Right hindlimb (tissue), 1 donor: ENCODE results near the gene GCHFR.

Experiments used
- DNase-seq: peaks from one replicate; pipeline ENCODE4 v3.0.0-alpha.2; 2018

GCHFR gene

DNA sequence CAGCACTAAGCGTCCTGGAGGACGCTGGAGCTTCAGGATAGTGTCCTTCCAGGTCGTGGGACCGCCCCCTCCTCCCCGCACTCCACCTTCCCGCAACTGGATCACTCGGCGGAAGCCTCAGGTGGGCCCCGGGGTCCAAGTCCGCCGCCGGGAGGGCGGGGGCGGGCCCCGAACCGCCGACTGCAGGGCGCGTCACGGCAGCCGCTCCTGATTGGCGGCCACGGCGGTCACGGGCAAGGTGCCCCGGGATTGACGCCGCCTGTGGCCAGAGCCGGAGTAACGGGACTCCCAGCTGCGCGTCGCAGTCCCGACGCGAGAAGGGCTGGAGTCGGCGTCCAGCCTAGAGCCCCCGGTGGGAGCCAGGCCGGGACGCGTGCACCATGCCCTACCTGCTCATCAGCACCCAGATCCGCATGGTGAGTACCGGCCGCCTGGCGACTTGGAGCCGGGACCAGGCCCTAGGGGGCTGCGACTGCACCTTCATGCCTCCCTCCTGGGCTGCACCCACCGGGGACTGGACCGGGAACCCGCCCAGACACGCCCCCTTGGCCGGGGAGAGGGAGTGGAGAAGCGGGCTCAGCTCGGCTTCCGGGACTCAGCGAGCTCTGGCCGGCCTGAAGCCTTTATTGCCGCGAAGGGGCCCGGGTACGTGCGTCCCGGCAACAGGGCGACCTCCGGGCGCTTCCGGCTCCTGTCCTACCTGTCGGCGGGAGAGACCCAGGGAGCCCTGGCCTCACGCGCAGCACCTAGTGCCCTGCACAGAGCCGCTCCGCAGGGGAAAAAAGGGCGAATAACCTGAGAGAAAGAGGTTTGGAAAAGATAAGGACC lies at the start of gene GCHFR:
Gene GCHFR, plus strand, starts transcription at position 268 of the 828 bp plus-strand sequence. Its CDS starts 113 bp downstream, at position 381.
- DNase-seq = peak; percentile 86

DNA sequence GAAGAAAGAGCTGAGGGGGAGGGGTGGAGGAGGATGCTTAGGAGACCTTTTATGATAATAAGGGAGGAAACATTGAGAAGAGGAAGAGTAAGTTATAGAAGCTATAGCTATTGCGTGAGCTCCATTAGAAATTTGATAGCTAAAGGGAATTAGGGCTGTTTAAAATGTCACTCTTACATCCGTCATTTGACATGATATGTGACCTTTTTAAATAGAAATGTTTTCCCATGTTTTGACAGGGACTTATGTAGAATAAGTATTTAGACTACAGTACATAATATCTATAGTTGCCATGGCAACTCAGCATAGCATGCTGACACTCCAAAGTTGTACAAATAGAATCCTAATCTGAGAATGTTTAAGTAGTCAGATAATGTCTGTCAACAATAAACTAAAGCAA lies 49.7 kb upstream of the GCHFR start:
- DNase-seq = no peak

DNA sequence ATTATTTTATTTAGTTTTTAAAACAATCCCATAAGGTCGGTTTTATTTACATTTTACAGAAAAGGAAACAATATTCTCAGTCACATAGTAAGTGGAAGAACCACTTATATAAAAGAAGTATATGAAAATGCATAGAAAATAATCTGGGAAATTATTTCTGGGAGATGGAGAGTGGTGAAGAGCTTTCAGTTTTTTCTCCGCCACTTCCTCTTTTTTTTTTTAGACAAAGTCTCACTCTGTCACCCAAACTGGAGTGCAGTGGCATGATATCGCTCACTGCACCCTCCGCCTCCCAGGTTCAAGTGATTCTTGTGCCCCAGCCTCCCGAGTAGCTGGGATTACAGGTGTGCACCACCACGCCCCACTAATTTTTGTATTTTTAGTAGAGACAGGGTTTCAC lies 47.7 kb upstream of the GCHFR start:
- no peak for DNase-seq

DNA sequence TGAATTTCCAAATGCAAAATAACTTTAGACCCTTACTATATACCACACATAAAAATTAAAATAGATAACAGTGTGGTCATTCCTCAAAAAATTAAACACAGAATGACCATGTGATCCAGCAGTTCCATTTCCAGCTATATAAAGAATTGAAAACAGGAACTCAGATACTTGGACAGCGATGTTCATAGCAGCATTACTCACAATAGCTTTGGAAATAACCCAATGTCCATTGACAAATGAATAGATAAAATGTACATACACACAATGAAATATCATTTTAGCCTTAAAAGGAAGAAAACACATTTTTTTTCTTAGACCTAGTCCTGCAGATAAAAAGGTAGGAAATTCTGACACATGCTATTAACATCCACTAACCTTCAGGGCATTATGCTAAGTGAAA lies 42.2 kb upstream of the GCHFR start:
- no peak for DNase-seq

DNA sequence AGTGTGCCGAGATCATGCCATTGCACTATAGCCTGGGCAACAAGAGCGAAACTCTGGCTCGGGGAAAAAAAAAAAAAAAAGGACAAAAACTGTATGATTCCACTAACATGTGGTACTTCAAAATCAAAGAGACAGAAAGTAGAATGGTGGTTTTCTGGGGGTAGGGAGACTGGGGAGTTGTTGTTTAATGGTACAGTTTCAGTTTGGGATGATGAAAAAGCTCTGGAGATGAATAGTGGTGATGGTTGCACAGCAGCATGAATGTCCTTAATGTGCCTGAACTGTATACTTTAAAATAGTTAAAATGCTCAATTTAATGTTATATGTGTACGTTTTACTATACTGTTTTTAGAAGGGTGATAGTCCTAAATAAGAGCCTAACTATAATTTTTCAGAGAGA lies 41.5 kb upstream of the GCHFR start:
- no peak for DNase-seq

DNA sequence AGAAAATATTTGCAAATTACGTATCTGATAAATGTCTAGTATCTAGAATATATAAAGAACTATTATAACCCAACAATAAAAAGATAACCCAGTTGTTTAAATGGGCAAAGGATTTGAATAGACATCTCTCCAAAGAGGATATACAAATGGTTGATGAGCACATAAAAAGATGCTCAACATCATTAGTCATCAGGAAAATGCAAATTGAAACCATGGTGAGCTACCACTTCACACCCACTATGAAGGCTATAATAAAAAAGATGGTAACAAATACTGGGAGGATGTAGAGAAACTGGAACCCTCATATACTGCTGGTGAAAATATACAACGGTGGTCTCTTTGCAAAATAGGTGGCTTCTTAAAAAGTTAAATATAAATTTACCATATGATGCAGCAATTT lies 40.9 kb upstream of the GCHFR start:
- no peak for DNase-seq

DNA sequence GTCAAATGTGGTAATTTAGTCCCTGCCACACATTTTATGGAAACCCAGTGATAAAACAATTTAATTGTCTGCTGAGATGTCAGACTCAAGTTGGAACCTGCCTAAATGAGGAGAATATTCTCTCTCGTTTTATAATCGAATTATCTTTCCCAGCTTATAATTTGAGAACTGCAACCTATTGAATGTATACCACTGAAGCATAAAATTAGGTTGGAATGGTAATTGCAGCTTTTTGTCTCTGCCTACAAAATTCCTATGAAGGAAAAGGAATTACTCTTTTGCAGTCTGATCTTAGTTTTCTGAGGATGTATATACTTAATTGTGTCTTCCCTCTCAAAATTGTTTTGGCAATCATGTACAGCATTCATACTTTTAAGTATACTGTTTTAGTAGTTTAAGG lies 39.9 kb upstream of the GCHFR start:
- DNase-seq = no peak

DNA sequence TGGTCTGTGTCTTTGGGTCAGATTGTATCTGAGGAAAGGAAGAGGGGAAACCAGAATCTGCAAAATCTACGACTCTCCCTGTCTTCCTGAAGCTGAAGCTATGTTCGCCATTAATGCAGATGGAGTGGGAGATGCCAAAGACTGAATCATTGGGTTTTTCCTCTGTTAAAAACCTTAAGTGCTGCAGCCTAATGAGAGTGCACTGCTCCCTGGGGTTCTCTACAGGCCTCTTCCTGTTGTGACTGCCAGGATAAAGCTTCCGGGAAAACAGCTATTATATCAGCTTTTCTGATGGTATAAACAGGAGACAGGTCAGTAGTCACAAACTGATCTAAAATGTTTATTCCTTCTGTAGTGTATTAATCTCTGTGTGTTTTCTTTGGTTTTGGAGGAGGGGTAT lies 32.8 kb upstream of the GCHFR start:
- peak; percentile 45 for DNase-seq

DNA sequence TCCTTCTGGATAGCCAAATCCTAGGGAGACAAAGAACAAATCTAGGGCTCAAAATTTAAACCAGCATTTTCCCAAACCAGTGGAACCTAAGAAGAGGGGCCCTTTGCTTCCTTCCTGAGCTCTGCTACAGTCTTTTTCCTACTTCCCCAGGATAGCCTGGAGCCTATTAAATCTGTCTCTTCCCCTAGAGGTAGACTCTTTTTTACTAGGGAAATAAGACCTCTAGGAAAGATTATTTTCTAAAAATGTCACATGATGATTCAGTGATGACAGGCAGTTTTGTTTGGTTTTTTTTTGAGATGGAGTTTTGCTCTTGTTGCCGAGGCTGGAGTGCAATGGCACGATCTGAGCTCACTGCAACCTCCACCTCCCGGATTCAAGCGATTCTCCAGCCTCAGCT lies 27.3 kb upstream of the GCHFR start:
- no peak for DNase-seq

DNA sequence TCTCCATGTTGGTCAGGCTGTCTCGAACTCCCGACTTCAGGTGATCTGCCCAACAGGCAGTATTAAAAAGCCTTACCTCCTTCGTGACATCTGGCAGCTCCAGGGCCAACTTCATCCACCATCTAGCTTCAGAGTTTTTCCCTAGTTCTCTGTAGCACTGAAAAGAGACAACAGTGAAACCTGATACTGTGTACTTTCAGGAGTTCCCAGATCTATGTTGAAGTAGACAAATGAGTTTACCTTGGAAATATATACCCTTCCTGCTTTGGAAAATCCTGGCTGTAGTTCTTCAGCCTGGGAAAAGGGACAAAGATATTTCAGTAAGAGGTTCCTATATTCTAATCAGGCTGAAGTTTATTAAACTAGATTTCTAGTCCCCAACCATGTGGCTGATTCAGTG lies 26.8 kb upstream of the GCHFR start:
- DNase-seq = no peak

DNA sequence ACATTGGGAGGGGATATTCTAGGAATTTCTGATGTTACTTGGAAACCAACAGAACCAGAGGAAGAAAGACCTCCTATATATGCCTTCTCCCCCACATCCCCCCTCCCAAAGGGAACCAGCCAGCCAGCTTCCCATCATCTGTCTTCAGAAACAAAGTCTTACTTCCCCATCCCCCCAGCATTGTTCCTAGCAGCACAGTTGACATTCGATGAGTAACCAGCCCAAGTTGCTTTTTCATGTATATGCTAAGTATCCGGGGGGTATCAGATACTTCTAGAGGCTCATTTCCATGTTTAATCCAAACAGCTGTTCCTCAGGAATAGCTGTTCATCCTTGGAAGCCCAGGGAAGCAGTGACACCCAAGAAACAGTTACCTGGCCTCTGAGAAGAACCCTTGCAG lies 24.8 kb upstream of the GCHFR start:
- DNase-seq = no peak

DNA sequence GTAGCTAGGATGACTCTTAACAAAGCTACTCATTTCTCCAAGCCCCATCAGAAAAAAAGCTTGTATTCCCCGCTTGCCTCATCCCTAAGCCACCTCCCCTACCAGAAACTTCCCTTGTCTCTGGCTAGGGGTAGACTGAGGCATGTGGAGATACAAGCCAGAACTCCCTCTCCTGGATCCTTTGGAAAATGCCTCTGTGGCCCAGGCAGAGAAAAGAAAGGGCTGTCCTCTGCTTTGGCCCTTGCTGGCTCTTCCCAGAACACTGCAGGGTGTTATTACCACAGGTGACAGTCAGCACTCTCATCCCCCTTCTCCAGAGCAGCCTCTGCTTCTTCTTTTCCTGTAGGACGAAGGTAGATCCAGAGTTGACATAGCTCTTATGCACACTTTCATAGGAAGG lies 24.0 kb upstream of the GCHFR start:
- DNase-seq = no peak

DNA sequence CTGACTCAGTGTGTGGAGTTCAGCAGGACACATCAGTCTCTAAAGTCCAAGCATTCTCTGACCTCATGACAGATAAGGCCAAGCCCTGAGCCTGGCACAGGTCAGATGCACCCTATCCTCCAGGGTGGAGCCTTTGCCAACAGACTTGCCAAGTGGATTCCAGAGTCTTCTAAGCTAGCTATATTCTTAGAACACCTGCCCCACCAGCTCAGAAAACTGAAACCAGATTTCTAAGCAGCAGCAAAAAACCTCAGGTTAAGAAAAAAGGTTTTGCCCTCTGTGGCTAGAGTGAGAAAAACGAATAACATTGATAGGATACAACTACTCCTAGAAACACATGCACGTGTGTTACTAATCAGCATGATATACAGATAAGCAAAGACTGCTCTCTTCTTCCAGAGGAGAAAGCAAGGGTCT lies 20.4 kb upstream of the GCHFR start:
- DNase-seq = no peak

DNA sequence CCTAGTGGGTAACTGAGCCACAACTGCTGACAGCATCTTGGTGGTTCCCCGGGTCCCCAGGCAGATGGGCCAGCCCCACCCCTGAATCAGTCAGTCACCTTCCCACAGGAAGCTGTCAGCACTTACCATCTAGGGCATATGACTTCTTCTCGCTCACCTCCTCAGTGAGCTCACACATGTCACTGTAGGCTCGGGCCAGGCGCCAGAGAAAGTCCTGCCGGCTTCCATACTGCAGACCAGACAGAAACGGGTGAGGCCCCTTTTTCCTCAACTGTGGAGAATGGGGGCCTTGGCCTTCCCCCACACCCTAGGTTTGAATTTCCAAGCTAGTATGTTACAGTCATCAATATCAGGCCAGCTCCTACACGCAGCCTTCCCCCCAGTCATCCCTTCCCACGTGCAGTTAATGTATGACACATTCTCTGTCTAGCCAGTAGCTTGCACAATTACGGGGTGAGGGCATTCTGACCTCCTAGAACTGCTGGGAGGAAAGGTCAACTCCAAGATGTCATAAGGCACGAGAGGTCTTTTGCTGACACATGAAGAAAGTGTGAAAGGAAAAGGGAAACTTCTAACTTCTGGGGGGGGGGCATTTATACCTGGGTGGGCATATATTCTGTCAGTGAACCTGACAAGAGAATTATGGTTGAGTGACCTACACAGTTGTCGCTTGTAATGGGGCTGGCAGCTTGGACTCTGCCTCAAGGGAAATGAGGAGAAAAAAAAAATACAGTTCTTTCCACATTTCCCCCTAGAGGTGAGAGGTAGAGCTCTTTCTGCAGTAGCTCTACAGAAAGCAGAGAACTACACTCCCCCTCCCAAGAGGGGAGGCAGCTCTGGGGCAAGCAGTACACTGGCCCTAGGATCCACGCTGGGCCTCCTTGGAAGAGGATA lies 19.7 kb upstream of the GCHFR start:
- DNase-seq = no peak

DNA sequence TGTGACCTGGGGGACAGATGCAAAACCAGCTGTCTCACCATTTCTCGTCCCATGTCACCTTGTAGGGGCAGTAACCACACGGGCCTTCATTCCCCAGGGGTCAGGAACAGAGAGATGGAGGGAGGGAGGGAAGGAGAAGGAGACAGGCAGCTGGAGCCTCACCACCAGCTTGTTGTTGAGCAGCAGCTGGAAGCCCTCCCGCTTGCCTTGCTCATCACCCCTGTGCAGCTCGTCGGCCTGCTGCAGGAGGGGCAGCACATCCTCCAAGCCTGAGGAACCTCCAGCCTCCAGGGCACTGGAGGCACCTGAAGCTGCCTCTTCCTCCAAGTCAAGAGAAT lies 19.1 kb upstream of the GCHFR start:
- DNase-seq = no peak

DNA sequence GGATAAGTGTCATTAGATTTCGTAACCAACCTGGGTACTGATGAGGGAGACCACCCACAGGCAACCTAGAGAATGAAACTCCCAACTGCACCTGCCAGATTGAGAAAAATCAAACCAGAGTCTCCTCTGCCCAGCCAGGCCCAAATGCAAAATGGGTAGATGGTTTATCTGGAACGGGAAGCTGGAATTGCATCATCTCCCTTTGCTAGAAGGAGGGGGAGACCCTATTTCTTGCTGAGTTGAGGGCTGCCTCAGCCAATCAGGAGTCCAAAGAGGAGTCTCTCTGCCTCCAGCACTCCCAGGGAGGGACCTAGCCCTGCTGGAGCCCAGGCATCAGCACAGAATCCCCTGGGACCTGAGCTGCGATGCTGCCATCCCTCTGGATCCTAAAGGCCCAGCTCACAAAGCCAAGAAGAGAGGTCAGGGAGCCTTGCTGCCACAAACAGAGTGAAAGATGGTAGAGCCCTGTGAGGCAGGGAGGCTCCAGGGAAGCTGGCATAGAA lies 16.9 kb upstream of the GCHFR start:
- DNase-seq = no peak

DNA sequence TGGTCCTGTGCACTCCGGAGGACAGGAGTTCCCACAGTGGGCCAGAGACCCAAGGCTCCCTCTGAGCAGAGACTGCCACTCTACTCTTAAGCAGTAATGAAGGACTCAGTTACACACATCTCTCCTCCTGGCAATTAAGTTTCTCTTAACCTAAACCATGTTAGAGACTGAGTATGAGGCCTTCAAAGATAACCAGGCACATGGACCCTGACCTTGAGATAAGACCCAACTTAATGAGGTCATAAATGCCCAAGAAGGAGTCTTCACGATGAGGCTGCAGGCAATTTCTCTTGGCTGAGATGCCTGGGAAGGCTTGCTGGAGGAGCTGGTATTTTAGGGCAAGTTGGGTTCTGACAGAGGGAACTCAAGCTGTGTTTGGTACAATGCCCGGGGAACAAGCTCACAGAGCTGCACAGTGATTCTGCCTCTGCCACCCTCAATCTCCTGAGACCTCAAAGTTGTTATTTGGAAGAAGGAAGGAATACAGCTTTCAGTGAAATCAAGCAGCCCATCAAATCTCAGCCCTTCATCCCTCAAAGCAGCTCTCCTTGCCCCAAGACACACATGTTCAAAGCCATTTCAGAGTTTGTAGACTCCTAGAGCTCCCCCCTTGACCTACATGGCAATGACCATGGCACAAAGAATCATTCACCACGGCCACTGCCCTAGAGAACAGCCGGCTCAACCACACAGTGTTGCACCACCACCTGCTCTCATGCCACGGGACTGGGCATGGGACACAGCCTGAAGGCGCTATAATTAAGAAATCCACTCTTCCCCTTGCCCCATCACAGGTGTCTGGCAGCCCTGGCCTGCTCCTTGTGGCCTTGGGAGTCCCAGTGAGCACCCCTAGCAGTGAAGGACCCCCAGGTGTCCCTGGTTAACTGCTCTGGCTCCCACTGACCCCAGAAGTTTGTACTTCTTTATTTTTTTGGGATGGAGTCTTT lies 15.9 kb upstream of the GCHFR start:
- DNase-seq = no peak

DNA sequence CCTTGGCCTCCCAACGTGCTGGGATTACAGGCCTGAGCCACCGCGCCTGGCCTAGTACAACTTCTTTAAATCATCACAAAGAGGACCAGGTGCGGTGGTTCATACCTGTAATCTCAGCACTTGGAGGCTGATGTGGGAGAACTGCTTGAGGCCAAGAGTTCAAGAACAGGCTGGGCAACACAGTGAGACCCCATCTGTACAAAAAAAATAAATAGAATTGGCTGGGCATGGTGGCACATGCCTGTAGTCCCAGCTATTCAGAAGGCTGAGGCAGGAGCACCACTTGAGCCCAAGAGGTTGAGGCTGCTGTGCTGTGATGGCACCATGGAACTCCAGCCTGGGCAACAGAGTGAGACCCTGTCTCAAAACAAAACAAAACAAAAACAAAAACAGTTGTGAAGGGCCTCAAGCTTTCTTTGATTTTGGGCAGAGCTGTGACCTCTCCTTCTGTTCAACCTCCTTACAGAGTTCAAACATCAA lies 14.7 kb upstream of the GCHFR start:
- DNase-seq = no peak

DNA sequence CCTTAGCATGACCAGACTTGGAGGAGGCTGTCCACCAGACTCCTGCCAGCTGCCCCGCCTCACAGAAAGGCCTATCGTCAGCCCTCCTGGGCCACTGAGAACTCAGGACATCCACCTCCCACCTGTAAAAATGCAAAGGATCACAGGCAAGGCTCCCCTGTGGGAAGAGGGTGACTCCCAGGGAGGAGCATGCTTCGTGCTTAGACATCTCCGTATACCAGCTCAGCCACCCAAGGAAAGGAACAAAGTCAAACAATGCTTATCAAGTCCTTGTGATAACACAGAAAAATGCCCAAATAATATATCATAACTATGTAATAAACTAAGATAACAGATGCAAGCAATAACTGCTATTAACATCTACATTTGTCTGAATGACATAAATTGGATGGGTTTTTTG lies 13.0 kb upstream of the GCHFR start:
- DNase-seq = no peak

DNA sequence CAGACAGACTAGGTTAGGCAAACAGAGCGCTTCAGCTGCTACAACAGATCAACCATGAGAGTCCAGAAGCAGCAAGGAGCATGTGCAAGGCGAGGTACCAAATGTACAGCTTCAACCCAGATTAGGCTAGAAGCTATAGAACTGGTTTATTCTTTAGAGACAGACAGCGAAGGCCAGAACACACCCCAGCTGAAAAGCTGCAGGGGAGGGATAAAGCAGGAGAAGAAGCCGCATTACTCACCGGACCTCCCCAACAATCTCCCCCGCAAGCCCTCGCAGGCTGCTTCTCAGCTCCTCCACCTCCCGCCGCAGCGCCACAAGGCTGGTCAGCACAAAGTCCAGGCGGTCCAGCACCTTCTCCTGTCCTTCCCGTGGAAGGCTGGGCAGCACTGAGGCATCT lies 12.1 kb upstream of the GCHFR start:
- DNase-seq = no peak

DNA sequence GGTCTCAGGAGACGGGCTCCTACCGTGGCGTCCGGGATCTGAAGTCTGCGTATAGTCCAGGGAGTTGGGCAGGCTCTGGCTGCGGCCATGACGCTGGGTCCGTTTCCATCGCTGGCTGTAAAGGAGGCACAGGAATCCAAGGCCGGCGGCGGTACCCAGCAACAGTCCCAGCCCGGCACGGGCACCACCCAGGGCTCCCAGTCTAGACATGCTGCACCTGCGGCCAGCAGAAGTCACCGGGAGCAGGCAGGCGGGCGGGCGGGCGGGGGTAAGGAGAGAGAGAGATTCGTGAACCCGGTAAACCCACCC lies 9.3 kb upstream of the GCHFR start:
- DNase-seq = no peak

DNA sequence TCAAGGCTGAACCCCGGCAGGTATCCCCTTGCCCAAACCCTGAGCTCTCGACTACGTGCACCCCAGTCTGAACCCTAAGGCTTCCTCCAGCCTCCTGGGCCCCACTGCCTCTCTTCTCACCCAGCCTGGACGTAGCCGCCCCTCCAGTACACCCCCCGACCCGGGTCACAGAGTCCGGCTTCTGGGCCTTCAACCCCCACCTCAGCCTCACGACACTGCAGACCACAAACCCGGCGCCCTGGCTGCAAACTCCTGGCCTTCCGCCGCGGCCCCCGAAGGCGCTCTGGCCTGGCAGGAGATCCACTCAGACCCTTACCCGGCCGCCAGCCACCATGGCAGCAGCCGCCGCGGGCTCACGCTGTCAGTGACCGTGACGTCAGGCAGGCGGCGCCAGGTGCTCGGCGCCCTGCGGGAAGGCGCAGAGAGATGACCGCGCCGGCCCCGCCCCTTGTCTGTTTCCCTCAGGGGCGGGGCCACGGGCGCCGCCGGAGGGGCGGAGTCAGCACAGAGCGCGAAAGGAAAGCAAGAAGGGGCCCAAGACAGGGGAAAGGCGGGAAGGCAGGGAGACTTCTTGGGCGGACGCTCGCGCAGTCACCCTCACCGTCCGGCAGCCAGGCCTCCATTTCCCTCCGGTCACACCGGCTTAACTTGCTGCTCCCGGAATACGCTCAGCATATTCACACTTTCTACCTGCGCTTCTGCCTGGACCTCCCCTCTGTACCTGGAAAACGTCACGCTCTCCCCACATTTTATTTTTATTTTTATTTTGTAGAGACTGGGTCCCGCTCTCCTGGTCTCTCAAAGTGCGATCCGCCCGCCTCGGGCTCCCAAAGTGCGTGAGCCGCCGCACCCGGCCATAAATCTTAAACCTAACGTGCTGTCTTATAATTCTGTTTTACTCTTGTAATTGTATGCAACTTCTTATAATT lies 8.7 kb upstream of the GCHFR start, which contains the start of gene RMDN3:
Gene RMDN3, minus strand, starts transcription at position 372 of the 929 bp plus-strand sequence. CDS start 471 bp downstream, outside the sequence.
- DNase-seq = peak; percentile 96
